OCI-LY1 (cell line): ENCODE results near the gene TMEM229A.

Experiments used
- H2AFZ ChIP-seq: fragments of 200-600 bp; sonication (generic), shearing (Covaris generic); 2 replicates; pipeline ENCODE4 v1.6.0; 2014; ENCODE audit warnings: antibody characterized with exemption, mild to moderate bottlenecking, low read length
- H3F3A ChIP-seq: fragments of 200-600 bp; sonication (generic), shearing (Covaris generic); 2 replicates; pipeline ENCODE4 v1.6.0; 2014; ENCODE audit warnings: mild to moderate bottlenecking, antibody characterized with exemption, low read length, moderate library complexity; ENCODE audit not compliant: insufficient read depth
- H3K27ac ChIP-seq: fragments of 200-600 bp; sonication (generic); 2 replicates; pipeline ENCODE4 v1.5.1; 2014; ENCODE audit warnings: low read length, mixed run types, mild to moderate bottlenecking, low read depth; ENCODE audit not compliant: poor library complexity, severe bottlenecking
- H3K27me3 ChIP-seq: fragments of 200-600 bp; sonication (generic); 2 replicates; pipeline ENCODE4 v1.6.0; 2014; ENCODE audit warnings: antibody characterized with exemption, mild to moderate bottlenecking, low read length, moderate library complexity; ENCODE audit not compliant: insufficient read depth
- H3K36me3 ChIP-seq: fragments of 200-600 bp; sonication (generic); 2 replicates; pipeline ENCODE4 v1.6.1; 2014; ENCODE audit warnings: mild to moderate bottlenecking, antibody characterized with exemption, low read length, moderate library complexity, mixed read lengths; ENCODE audit not compliant: insufficient read depth
- H3K4me1 ChIP-seq: fragments of 200-600 bp; sonication (generic); 2 replicates; pipeline ENCODE4 v1.5.1; 2014; ENCODE audit warnings: mild to moderate bottlenecking, low read length, moderate library complexity; ENCODE audit not compliant: insufficient read depth, severe bottlenecking
- H3K4me2 ChIP-seq: fragments of 200-600 bp; sonication (generic), shearing (Covaris generic); 2 replicates; pipeline ENCODE4 v1.6.1; 2014; ENCODE audit warnings: low read length
- H3K4me3 ChIP-seq: fragments of 200-600 bp; sonication (generic); 2 replicates; pipeline ENCODE4 v1.5.1; 2014; ENCODE audit warnings: low read length, low read depth, mild to moderate bottlenecking, mixed read lengths; ENCODE audit not compliant: poor library complexity, severe bottlenecking
- H3K79me2 ChIP-seq: fragments of 200-600 bp; shearing (Covaris generic); 2 replicates; pipeline ENCODE4 v1.6.1; 2016; ENCODE audit warnings: mixed run types, low read length, mixed read lengths; ENCODE audit not compliant: insufficient read depth
- H3K9ac ChIP-seq: fragments of 200-600 bp; sonication (generic), shearing (Covaris generic); 2 replicates; pipeline ENCODE4 v1.6.1; 2014; ENCODE audit warnings: mild to moderate bottlenecking, low read length, mixed read lengths
- H3K9me2 ChIP-seq: fragments of 200-600 bp; sonication (generic), shearing (Covaris generic); 2 replicates; pipeline ENCODE4 v1.6.1; 2014; ENCODE audit warnings: low read depth, mild to moderate bottlenecking, low read length, mixed read lengths
- H3K9me3 ChIP-seq: fragments of 200-600 bp; shearing (Covaris generic); 2 replicates; pipeline ENCODE4 v1.6.1; 2014; ENCODE audit warnings: low read length, mixed read lengths
- H4K20me1 ChIP-seq: fragments of 200-600 bp; sonication (generic), shearing (Covaris generic); 2 replicates; pipeline ENCODE4 v1.6.0; 2016; ENCODE audit warnings: mild to moderate bottlenecking, low read length; ENCODE audit not compliant: insufficient read depth
- EZH2 ChIP-seq: fragments of 200-600 bp; sonication (generic), shearing (Covaris generic); IDR thresholded peaks from 2 replicates; pipeline ENCODE4 v1.8.0; 2017; ENCODE audit warnings: borderline replicate concordance, mixed run types, mild to moderate bottlenecking, antibody characterized with exemption, low read length, moderate library complexity, mixed read lengths
- TF ChIP-seq, protein P1 (sequence below): fragments of 200-600 bp; sonication (generic), shearing (Covaris generic); IDR thresholded peaks from 2 replicates; pipeline ENCODE4 v1.5.1; 2017; ENCODE audit warnings: mild to moderate bottlenecking, antibody characterized with exemption, low read length, moderate library complexity, mixed read lengths

Gene TMEM229A

DNA sequence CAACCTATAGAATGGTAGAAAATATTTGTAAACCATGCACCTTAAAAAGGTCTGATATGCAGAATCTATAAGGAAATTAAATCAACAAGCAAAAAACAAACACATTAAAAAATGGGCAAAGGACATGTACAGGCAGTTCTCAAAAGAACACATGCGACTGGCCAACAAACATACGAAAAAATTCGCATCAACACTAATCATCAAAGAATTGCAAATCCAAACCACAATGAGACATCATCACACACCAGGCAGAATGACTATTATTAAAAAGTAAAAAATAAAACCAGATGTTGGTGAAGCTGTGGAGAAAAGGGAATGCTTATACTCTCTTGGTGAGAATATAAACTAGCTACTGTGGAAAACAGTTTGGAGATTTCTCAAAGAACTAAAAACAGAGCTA is 33.2 kb downstream of the TMEM229A start:
- no peak overlapping the region for H3K4me3 ChIP-seq
- no peak overlapping the region for H3K9ac ChIP-seq
- no peaks in the 10 kb centered on the region for H4K20me1 ChIP-seq
- TF ChIP-seq, protein P1, sequence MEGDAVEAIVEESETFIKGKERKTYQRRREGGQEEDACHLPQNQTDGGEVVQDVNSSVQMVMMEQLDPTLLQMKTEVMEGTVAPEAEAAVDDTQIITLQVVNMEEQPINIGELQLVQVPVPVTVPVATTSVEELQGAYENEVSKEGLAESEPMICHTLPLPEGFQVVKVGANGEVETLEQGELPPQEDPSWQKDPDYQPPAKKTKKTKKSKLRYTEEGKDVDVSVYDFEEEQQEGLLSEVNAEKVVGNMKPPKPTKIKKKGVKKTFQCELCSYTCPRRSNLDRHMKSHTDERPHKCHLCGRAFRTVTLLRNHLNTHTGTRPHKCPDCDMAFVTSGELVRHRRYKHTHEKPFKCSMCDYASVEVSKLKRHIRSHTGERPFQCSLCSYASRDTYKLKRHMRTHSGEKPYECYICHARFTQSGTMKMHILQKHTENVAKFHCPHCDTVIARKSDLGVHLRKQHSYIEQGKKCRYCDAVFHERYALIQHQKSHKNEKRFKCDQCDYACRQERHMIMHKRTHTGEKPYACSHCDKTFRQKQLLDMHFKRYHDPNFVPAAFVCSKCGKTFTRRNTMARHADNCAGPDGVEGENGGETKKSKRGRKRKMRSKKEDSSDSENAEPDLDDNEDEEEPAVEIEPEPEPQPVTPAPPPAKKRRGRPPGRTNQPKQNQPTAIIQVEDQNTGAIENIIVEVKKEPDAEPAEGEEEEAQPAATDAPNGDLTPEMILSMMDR, result no peak
- no peak for TF ChIP-seq EZH2
- no peak overlapping the region for H3K4me2 ChIP-seq
- H3F3A ChIP-seq, result no peaks in the 10 kb centered on the region
- H3K27me3 ChIP-seq, result no peaks in the 10 kb centered on the region
- no peaks in the 10 kb centered on the region for H3K9me2 ChIP-seq
- H3K4me1 ChIP-seq, result no peaks in the 10 kb centered on the region
- no peaks in the 10 kb centered on the region for H3K9me3 ChIP-seq
- no peaks in the 10 kb centered on the region for H3K36me3 ChIP-seq
- no peaks in the 10 kb centered on the region for H3K79me2 ChIP-seq
- no peak overlapping the region for H2AFZ ChIP-seq
- no peak overlapping the region for H3K27ac ChIP-seq

GRCh38 chr7:123998921-123999320 is 33.9 kb downstream of the TMEM229A start:
- H3F3A ChIP-seq, result no peaks in the 10 kb centered on the region
- no peak overlapping the region for H3K4me3 ChIP-seq
- H3K9ac ChIP-seq, result no peak overlapping the region
- H3K36me3 ChIP-seq, result no peaks in the 10 kb centered on the region
- H3K4me2 ChIP-seq, result no peak overlapping the region
- H3K9me2 ChIP-seq, result no peaks in the 10 kb centered on the region
- H3K4me1 ChIP-seq, result no peaks in the 10 kb centered on the region
- H3K27ac ChIP-seq, result no peak overlapping the region
- H3K9me3 ChIP-seq, result no peaks in the 10 kb centered on the region
- TF ChIP-seq EZH2, result no peak
- TF ChIP-seq, protein P1, result no peak
- no peak overlapping the region for H2AFZ ChIP-seq
- no peaks in the 10 kb centered on the region for H3K27me3 ChIP-seq
- no peaks in the 10 kb centered on the region for H4K20me1 ChIP-seq
- H3K79me2 ChIP-seq, result no peaks in the 10 kb centered on the region

DNA sequence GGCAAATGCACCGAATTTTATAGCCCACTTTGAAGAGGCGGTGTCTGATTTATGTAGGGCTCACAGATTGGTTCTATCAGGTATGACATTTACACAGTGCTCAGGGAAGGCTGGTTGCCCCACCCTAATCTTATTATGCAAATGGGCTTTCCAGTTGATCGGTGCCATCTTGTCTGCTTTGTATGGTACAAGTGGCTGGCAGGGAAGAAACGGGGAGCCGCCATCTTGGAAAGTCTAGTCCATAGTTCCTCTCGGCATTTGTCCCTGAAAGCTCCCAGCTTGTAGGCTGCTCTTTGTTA is 36.6 kb downstream of the TMEM229A start:
- TF ChIP-seq, protein P1, result no peak
- TF ChIP-seq EZH2, result no peak
- H3K36me3 ChIP-seq, result no peaks in the 10 kb centered on the region
- H3K4me2 ChIP-seq, result no peak overlapping the region
- no peaks in the 10 kb centered on the region for H3K4me1 ChIP-seq
- no peak overlapping the region for H3K27ac ChIP-seq
- no peaks in the 10 kb centered on the region for H3K9me2 ChIP-seq
- no peaks in the 10 kb centered on the region for H3K79me2 ChIP-seq
- no peak overlapping the region for H3K4me3 ChIP-seq
- H3K9ac ChIP-seq, result no peak overlapping the region
- H3K9me3 ChIP-seq, result no peaks in the 10 kb centered on the region
- H4K20me1 ChIP-seq, result no peaks in the 10 kb centered on the region
- H2AFZ ChIP-seq, result no peak overlapping the region
- no peaks in the 10 kb centered on the region for H3K27me3 ChIP-seq
- no peaks in the 10 kb centered on the region for H3F3A ChIP-seq
